Muscle of leg (tissue), 11 donors: Measurements from ENCODE around the gene PLCB4. TPM values are rescaled to one million over a fixed set of nuclear protein-coding genes. Genes with fewer than 3 reads are reported as not detected.

Experiments
- DNase-seq: peaks from one replicate; pipeline ENCODE4 v3.0.0; 2013
- H3K27ac ChIP-seq: one replicate; pipeline ENCODE4 v1.5.1; 2013; ENCODE audit warnings: mild to moderate bottlenecking, low read length, control low read depth
- H3K27me3 ChIP-seq: one replicate; pipeline ENCODE4 v1.6.1; 2013; ENCODE audit warnings: low read length; ENCODE audit not compliant: control insufficient read depth, insufficient read depth
- H3K36me3 ChIP-seq: one replicate; pipeline ENCODE4 v1.6.1; 2013; ENCODE audit warnings: low read length; ENCODE audit not compliant: control insufficient read depth, insufficient read depth
- H3K4me1 ChIP-seq: one replicate; pipeline ENCODE4 v1.6.1; 2013; ENCODE audit warnings: low read length; ENCODE audit not compliant: control insufficient read depth, insufficient read depth
- H3K4me3 ChIP-seq: one replicate; pipeline ENCODE4 v1.5.1; 2013; ENCODE audit warnings: low read length, control low read depth
- H3K9me3 ChIP-seq: replicated peaks from 2 replicates; pipeline ENCODE4 v1.6.1; 2013; ENCODE audit warnings: low read depth, low read length; ENCODE audit not compliant: control insufficient read depth
- WGBS: methylation state at CpG from one replicate; pipeline ENCODE4 v1.1.5; 2013; ENCODE audit warnings: missing lambda C conversion rate; ENCODE audit not compliant: insufficient coverage; 5-methylcytosine and 5-hydroxymethylcytosine counted together
- polyA plus RNA-seq, 8 donors: library from polyadenylated mRNA; unstranded; fragments of 120-200 nt; gene quantifications; one replicate each; pipeline versions ENCODE4 v1.2.1 to v1.2.3, GENCODE V29; 2013; ENCODE audit warnings: inconsistent platforms in 1 of 8, low replicate concordance in 1 of 8; ENCODE audit not compliant: insufficient read length in 8 of 8, insufficient read depth in 1 of 8
- total RNA-seq: library from RNA; stranded (reverse); fragments of 120-200 nt; gene quantifications from one replicate; pipeline ENCODE4 v1.2.4, GENCODE V29; 2013

Gene PLCB4
- total and polyA plus RNA-seq, 9 donors, result 3.1 to 5.8 (median 4.3) TPM

DNA sequence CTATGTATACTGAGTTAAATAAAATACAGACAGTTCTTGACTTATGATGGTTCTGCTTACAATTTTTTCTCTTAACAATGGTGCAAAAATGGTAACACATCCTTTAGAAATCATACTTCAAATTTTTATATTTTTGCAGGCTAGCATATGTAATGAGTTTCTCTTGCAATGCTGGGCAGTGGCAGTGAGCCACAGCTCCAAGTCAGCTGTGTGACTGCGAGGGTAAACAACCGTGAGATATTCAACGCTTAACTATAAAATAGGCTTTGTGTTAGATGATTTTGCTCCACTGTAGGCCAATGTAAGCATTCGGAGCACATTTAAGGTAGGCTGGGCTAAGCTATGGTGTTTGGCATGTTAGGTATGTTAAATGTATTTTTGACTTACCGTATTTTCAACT lies 136.1 kb downstream of the PLCB4 start:
- WGBS, result 60% methylated on average over 2 of the region's 5 CpGs
- H3K36me3 ChIP-seq, result no peaks in the 10 kb centered on the region
- H3K27me3 ChIP-seq, result no peaks in the 10 kb centered on the region
- H3K9me3 ChIP-seq, result no peaks in the 10 kb centered on the region
- H3K27ac ChIP-seq, result no peak overlapping the region
- no peak overlapping the region for H3K4me3 ChIP-seq
- DNase-seq, result no peak
- H3K4me1 ChIP-seq, result no peaks in the 10 kb centered on the region

DNA sequence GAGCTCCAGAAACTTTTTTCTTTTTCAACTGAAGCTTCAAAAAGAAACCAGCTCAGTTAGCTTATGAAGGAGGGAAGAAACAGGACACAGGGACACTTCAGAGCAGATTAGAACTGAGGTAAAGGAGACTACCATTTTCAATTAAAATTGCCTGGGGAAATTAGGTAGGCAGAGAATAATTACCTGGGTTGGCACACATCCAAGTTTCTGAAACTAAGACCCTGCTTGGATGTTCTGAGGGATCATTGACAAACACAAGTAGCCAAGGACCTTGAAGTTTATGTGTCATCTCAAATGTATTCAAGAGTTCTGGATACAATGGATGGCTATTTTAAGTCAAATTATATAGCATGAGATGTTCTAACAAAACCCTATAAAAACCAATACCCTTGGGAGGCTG lies 137.6 kb downstream of the PLCB4 start:
- H3K27ac ChIP-seq, result no peak overlapping the region
- no peak overlapping the region for H3K4me3 ChIP-seq
- H3K9me3 ChIP-seq, result no peaks in the 10 kb centered on the region
- H3K36me3 ChIP-seq, result no peaks in the 10 kb centered on the region
- no peaks in the 10 kb centered on the region for H3K27me3 ChIP-seq
- H3K4me1 ChIP-seq, result no peaks in the 10 kb centered on the region
- DNase-seq, result no peak

GRCh38 chr20:9207253-9207652 lies 138.4 kb downstream of the PLCB4 start:
- Histone ChIP-seq H3K4me1 (no peaks in the 10 kb centered on the region), H3K27ac (no peak overlapping the region), H3K9me3 (no peaks in the 10 kb centered on the region), H3K27me3 (no peaks in the 10 kb centered on the region), H3K4me3 (no peak overlapping the region), H3K36me3 (no peaks in the 10 kb centered on the region)
- WGBS, result 100% methylated on average over 1 of the region's 5 CpGs
- no peak for DNase-seq

- H3K27me3 ChIP-seq, result no peaks in the 10 kb centered on the region
- no peak overlapping the region for H3K27ac ChIP-seq
- H3K4me3 ChIP-seq, result no peak overlapping the region
- DNase-seq, result no peak
- H3K4me1 ChIP-seq, result no peaks in the 10 kb centered on the region
- no peaks in the 10 kb centered on the region for H3K36me3 ChIP-seq
- WGBS, result no CpG with 5 or more reads among the region's 5 CpGs
- no peaks in the 10 kb centered on the region for H3K9me3 ChIP-seq
Measured at GRCh38 chr20:9210356-9210755, 141.5 kb downstream of the PLCB4 start.

GRCh38 chr20:9211016-9211760 lies 142.3 kb downstream of the PLCB4 start:
- Histone ChIP-seq H3K4me1 (no peaks in the 10 kb centered on the region), H3K9me3 (no peaks in the 10 kb centered on the region), H3K27me3 (no peaks in the 10 kb centered on the region), H3K36me3 (no peaks in the 10 kb centered on the region), H3K4me3 (no peak overlapping the region), H3K27ac (no peak overlapping the region)
- DNase-seq, result no peak
- 70% methylated on average over 2 of the region's 4 CpGs for WGBS

- H3K27me3 ChIP-seq, result no peaks in the 10 kb centered on the region
- no peaks in the 10 kb centered on the region for H3K36me3 ChIP-seq
- H3K9me3 ChIP-seq, result no peaks in the 10 kb centered on the region
- DNase-seq, result no peak
- H3K4me3 ChIP-seq, result no peak overlapping the region
- no peaks in the 10 kb centered on the region for H3K4me1 ChIP-seq
- no CpG with 5 or more reads among the region's 2 CpGs for WGBS
- H3K27ac ChIP-seq, result no peak overlapping the region
Measured at GRCh38 chr20:9212735-9213134, 143.8 kb downstream of the PLCB4 start.

DNA sequence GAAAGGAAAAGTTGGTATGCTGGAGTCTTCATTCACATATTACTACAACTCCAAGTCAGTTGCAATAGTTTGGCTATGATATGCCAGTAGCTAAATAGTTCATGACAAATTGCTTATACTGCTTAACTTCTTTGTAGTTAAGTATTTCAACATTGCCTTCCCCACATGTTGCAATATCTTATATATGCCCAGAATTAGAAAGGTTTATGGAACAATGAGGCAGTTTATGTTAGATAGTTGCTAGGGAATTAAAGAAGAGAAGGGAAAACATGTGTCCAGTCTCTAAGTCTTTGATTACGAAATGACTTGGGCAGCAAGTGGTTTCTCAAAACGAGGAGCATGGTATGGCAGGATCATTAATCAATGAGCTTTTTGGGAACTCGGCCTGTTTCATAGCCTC lies 145.8 kb downstream of the PLCB4 start:
- WGBS, result 50% methylated on average over 2 of the region's 3 CpGs
- Histone ChIP-seq H3K27me3 (no peaks in the 10 kb centered on the region), H3K9me3 (no peaks in the 10 kb centered on the region), H3K36me3 (no peaks in the 10 kb centered on the region), H3K4me3 (no peak overlapping the region), H3K4me1 (no peaks in the 10 kb centered on the region), H3K27ac (no peak overlapping the region)
- peak; percentile 54 for DNase-seq

DNA sequence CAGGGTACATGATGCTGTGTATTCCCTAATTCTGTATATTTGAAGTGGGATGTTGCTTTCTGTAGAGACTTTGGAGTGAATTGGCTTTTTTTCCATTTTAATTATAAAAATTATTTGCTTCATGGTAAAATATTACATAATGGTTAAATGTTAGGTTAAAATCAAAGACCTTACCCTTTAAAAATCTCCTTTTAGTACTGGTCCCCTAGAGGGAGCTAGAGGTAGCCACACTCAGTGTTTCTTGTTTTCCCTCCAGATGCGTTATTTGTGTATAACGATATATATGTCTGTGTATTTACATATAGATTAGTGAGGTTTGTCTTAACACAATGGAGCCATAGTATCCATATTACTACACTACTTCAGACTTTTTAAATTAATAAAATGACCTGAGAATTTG lies 146.7 kb downstream of the PLCB4 start:
- WGBS, result no CpG with 5 or more reads among the region's 2 CpGs

GRCh38 chr20:9218531-9218961 lies 149.7 kb downstream of the PLCB4 start:
- H3K36me3 ChIP-seq, result no peaks in the 10 kb centered on the region
- no peaks in the 10 kb centered on the region for H3K9me3 ChIP-seq
- WGBS, result 60% methylated on average over 1 of the region's 6 CpGs
- no peaks in the 10 kb centered on the region for H3K27me3 ChIP-seq
- H3K27ac ChIP-seq, result no peak overlapping the region
- DNase-seq, result no peak
- H3K4me3 ChIP-seq, result no peak overlapping the region
- H3K4me1 ChIP-seq, result no peaks in the 10 kb centered on the region

More for the DNA sequence above, 146.7 kb downstream of the PLCB4 start:
- no peaks in the 10 kb centered on the region for H3K36me3 ChIP-seq
- H3K4me1 ChIP-seq, result no peaks in the 10 kb centered on the region
- H3K27me3 ChIP-seq, result no peaks in the 10 kb centered on the region
- no peak for DNase-seq
- no peaks in the 10 kb centered on the region for H3K9me3 ChIP-seq
- no peak overlapping the region for H3K27ac ChIP-seq
- no peak overlapping the region for H3K4me3 ChIP-seq

DNA sequence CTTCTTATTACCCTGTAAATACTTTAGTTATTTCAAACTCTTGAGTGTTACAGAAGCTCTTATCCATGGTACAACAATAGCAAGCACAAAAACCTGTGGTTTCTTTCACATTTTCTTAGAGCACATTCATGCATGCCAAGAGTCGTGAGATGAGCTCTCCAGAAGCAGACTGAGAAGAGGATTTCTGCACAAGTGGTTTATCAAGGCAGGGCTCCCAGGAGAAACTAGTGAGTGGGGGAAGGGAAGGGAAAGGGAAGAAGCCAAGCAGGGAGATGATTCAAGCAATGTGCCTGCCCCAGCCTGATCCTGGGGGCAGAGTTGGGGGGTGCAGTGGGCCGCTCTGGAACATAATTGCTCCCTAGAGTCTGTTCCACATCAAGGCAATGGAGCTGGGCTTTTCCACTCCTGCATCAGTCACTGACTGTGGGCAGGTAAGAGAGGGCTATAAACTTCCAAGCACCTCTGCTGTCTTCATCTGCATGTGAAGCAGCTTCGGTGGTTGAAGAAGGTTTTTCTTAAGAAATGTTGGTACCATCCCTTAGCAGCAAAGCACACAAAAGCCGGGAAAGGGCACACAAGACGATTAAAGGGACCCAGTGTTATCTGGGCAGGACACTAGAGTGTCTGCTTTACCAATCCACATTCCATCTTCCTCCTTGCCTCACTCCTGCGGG lies 152.1 kb downstream of the PLCB4 start:
- Histone ChIP-seq H3K27me3 (no peaks in the 10 kb centered on the region), H3K4me3 (no peak overlapping the region), H3K27ac (no peak overlapping the region), H3K36me3 (no peaks in the 10 kb centered on the region), H3K9me3 (no peaks in the 10 kb centered on the region), H3K4me1 (peaks cover 3% of the 10 kb centered on the region)
- WGBS, result 73% methylated on average over 3 of the region's 6 CpGs
- peak; percentile 26 for DNase-seq
